Left ventricle myocardium inferior (tissue), 1 donor: Measurements from ENCODE around the gene LRRC59. TPM values are rescaled to one million over a fixed set of nuclear protein-coding genes. Genes with fewer than 3 reads are reported as not detected.

Source experiments
- DNase-seq: peaks from one replicate; pipeline ENCODE4 v3.0.0-alpha.2; 2020
- H3K27ac ChIP-seq: fragments of 200-600 bp; replicated peaks from 2 replicates; pipeline ENCODE4 v1.8.0; 2021
- H3K27me3 ChIP-seq: fragments of 200-600 bp; 2 replicates; pipeline ENCODE4 v1.8.0; 2021; ENCODE audit warnings: low read depth
- H3K36me3 ChIP-seq: fragments of 200-600 bp; 2 replicates; pipeline ENCODE4 v1.8.0; 2021
- H3K4me1 ChIP-seq: fragments of 200-600 bp; 2 replicates; pipeline ENCODE4 v1.8.0; 2021
- H3K4me3 ChIP-seq: fragments of 200-600 bp; 2 replicates; pipeline ENCODE4 v1.8.0; 2021; ENCODE audit warnings: mild to moderate bottlenecking, moderate library complexity
- H3K9me3 ChIP-seq: fragments of 200-600 bp; replicated peaks from 2 replicates; pipeline ENCODE4 v1.8.0; 2021
- intact Hi-C: fragments of 100-400 bp; cut with micrococcal nuclease; formaldehyde crosslinking; loops from one replicate; pipeline ENCODE4 v1.11.0; 2022
- total RNA-seq: library from RNA; stranded (reverse); fragmentation: NEBNext Ultra II Directional; extraction: Animal tissue kit (Norgen Biotek cat#: 25700); gene quantifications from one replicate; pipeline ENCODE4 v1.2.1, GENCODE V29; 2021
- TF ChIP-seq, protein P1 (sequence below): fragments of 200-600 bp; IDR thresholded peaks from 2 replicates; pipeline ENCODE4 v1.8.0; 2021; ENCODE audit warnings: antibody characterized with exemption, mild to moderate bottlenecking, borderline replicate concordance
- donor health status: DM: no; HTN: yes; CAD: no; lungs with severe emphysema.

Gene LRRC59
- total RNA-seq, 1 donor from 2014 or later, result 23.7 TPM

DNA sequence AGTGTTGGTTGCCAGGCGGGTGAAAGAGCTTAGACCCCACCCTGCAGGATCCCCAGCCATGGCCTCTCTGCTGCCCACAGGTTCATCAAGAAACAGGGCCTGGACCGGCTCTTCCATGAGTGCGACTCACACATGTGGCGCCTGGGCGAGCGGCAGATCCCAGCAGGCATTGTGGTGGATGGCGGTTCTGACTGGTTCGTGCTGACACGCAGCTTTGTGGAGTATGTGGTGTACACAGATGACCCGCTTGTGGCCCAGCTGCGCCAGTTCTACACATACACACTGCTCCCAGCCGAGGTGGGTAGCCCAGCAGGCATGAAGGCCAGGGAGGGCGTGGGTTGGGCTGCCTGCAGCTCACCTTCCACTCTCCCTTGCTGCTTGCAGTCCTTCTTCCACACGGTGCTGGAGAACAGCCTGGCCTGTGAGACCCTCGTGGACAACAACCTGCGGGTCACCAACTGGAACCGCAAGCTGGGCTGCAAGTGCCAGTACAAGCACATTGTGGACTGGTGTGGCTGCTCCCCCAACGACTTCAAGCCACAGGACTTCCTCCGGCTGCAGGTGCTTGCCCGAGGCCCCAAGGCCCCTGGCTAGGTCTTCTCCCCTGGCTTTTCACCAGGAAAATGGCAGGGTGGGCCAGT is 41.5 kb downstream of the LRRC59 start:
- DNase-seq, result no peak
- H3K4me3 ChIP-seq, result no peak overlapping the region
- H3K9me3 ChIP-seq, result no peaks in the 10 kb centered on the region
- peaks cover 63% of the 10 kb centered on the region for H3K36me3 ChIP-seq
- peaks cover 23% of the 10 kb centered on the region for H3K4me1 ChIP-seq
- TF ChIP-seq, protein P1, sequence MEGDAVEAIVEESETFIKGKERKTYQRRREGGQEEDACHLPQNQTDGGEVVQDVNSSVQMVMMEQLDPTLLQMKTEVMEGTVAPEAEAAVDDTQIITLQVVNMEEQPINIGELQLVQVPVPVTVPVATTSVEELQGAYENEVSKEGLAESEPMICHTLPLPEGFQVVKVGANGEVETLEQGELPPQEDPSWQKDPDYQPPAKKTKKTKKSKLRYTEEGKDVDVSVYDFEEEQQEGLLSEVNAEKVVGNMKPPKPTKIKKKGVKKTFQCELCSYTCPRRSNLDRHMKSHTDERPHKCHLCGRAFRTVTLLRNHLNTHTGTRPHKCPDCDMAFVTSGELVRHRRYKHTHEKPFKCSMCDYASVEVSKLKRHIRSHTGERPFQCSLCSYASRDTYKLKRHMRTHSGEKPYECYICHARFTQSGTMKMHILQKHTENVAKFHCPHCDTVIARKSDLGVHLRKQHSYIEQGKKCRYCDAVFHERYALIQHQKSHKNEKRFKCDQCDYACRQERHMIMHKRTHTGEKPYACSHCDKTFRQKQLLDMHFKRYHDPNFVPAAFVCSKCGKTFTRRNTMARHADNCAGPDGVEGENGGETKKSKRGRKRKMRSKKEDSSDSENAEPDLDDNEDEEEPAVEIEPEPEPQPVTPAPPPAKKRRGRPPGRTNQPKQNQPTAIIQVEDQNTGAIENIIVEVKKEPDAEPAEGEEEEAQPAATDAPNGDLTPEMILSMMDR, result no peak
- no peaks in the 10 kb centered on the region for H3K27me3 ChIP-seq
- intact Hi-C loops, result no loop called here
- H3K27ac ChIP-seq, result no peak overlapping the region

DNA sequence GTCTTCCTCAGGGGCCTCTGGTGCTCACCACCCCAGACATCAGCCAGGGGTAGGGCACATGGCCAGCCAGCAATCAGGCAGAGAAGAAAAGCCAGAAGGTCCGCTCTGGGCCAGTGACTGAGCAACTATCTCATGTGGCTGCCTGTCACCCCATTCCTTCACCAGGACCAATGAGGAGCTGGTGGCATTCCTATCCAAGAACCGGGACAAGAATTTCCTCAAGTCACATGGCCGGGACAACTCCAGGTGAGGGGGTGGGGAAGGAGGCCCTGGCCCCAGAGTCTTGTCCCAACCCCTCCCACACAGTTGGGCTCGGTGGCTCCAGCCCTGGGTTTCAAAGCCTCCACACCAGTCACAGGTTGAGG is 42.0 kb downstream of the LRRC59 start:
- peaks cover 23% of the 10 kb centered on the region for H3K4me1 ChIP-seq
- intact Hi-C loops, result no loop called here
- no peak for DNase-seq
- H3K4me3 ChIP-seq, result no peak overlapping the region
- H3K9me3 ChIP-seq, result no peaks in the 10 kb centered on the region
- TF ChIP-seq, protein P1, result no peak
- no peak overlapping the region for H3K27ac ChIP-seq
- H3K36me3 ChIP-seq, result peaks cover 63% of the 10 kb centered on the region
- no peaks in the 10 kb centered on the region for H3K27me3 ChIP-seq

DNA sequence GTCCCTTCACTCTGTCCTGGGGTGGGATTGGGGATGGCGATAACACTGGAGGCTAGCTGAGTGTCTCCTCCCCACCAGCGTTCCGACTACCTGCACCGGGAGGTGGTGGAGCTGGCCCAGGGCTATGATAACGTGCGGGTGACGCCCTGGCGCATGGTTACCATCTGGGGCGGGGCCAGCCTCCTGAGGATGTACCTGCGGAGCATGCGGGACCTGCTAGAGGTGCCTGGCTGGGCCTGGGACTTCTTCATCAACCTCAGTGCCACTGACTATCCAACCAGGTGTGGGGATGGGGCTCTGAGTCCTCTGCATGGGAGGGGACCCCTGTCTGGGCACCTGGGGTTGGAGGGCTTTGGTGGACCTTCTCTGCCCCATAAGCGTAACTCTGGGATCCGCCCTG is 42.5 kb downstream of the LRRC59 start:
- Histone ChIP-seq H3K36me3 (peaks cover 59% of the 10 kb centered on the region), H3K9me3 (no peaks in the 10 kb centered on the region), H3K4me1 (peaks cover 23% of the 10 kb centered on the region), H3K27me3 (no peaks in the 10 kb centered on the region), H3K4me3 (no peak overlapping the region), H3K27ac (no peak overlapping the region)
- DNase-seq, result no peak
- intact Hi-C loops, result no loop called here
- TF ChIP-seq, protein P1, result no peak

DNA sequence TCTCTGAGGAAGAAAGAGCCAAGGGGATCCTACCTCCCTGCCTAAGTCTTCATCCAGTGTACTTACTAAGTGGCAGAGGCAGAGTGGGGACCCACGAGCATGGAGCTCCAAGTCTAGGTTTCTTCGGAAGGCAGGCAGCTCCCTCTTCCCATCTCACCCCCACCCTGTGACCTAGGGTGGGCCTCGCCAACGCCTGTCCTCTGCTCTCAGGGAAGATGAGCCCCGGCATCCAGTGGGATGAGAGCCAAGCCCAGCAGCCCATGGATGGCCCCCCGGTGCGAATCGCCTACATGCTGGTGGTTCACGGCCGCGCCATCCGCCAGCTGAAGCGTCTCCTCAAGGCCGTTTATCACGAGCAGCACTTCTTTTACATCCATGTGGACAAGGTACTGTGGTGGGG is 43.1 kb downstream of the LRRC59 start:
- Histone ChIP-seq H3K4me3 (no peak overlapping the region), H3K27me3 (no peaks in the 10 kb centered on the region), H3K4me1 (peaks cover 20% of the 10 kb centered on the region), H3K36me3 (peaks cover 58% of the 10 kb centered on the region), H3K9me3 (no peaks in the 10 kb centered on the region), H3K27ac (no peak overlapping the region)
- TF ChIP-seq, protein P1, result no peak
- no peak for DNase-seq
- intact Hi-C loops, result no loop called here

DNA sequence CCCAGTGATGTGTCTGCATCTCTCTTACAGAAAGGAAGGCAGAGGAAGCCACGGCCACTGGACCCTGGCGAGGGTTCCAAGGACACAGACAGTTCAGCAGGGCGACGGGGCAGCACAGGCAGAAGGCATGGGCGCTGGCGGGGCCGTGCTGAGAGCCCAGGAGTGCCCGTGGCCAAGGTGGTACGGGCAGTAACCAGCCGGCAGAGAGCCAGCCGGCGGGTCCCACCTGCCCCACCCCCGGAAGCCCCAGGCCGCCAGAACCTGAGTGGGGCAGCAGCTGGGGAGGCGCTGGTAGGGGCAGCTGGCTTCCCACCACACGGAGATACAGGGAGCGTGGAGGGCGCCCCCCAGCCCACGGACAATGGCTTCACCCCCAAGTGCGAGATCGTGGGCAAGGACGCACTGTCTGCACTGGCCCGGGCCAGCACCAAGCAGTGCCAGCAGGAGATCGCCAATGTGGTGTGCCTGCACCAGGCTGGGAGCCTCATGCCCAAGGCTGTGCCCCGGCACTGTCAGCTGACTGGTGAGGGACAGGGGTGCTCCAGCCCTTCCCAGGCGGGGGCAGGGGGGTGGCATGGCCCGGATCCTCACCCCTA is 43.6 kb downstream of the LRRC59 start:
- intact Hi-C loops, result no loop called here
- no peaks in the 10 kb centered on the region for H3K27me3 ChIP-seq
- TF ChIP-seq, protein P1, result no peak
- H3K4me3 ChIP-seq, result no peak overlapping the region
- DNase-seq, result no peak
- peaks cover 54% of the 10 kb centered on the region for H3K36me3 ChIP-seq
- peaks cover 19% of the 10 kb centered on the region for H3K4me1 ChIP-seq
- H3K27ac ChIP-seq, result no peak overlapping the region
- H3K9me3 ChIP-seq, result no peaks in the 10 kb centered on the region
